Choroid plexus epithelial cell (primary cell): ENCODE data around the gene SP1.
"Not testable (repeated sequence)": the region's sequence is repeated elsewhere in the genome, so short reads cannot be mapped to it uniquely, and the experiment has no call there.

Experiments used
- DNase-seq: peaks from one replicate; pipeline ENCODE4 v3.0.0-alpha.2; 2010; ENCODE audit warnings: low read depth
- H3K4me3 ChIP-seq: 2 replicates; pipeline ENCODE4 v1.5.1; 2011; ENCODE audit warnings: low read depth, mild to moderate bottlenecking, control low read depth, low read length, moderate library complexity
- CTCF ChIP-seq: conservative IDR thresholded peaks from 2 replicates; pipeline ENCODE4 v1.5.1; 2011; ENCODE audit warnings: low read depth, mild to moderate bottlenecking, control low read depth, inconsistent platforms, low read length, moderate library complexity

Gene SP1

GRCh38 chr12:53414756-53415417 is 34.9 kb downstream of the SP1 start:
- no peak for TF ChIP-seq CTCF
- no peak overlapping the region for H3K4me3 ChIP-seq
- peak; percentile 51 for DNase-seq

- peak; percentile 45 for DNase-seq
These were observed 35.9 kb downstream of the SP1 start for GRCh38 chr12:53415752-53416389.

GRCh38 chr12:53417291-53417816 is 37.4 kb downstream of the SP1 start:
- DNase-seq, H3K4me3 ChIP-seq: not testable (repeated sequence)

More at GRCh38 chr12:53415752-53416389, 35.9 kb downstream of the SP1 start:
- not testable (repeated sequence) for H3K4me3 ChIP-seq

DNA sequence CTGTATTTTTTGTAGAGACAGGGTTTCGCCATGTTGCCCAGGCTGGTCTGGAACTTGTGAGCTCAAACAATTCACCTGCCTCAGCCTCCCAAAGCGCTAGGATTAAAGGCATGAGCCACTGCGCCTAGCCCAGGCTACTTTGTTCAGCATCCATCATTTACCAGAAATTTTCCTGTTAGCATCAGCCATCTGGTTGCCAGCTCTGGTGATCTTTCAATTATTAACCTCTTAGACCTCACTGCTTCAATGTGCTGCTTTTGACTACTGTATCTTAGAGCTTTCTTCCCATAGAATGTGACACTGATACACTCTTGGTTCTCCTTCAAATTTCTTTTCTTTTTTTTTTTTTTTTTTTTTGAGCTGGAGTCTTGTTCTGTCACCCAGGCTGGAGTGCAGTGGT is 38.2 kb downstream of the SP1 start:
- DNase-seq, result no peak
- TF ChIP-seq CTCF, result no peak
- no peak overlapping the region for H3K4me3 ChIP-seq

GRCh38 chr12:53419756-53420155 is 39.8 kb downstream of the SP1 start:
- DNase-seq, result no peak
- no peak overlapping the region for H3K4me3 ChIP-seq
- no peak for TF ChIP-seq CTCF

- not testable (repeated sequence) for DNase-seq, H3K4me3 ChIP-seq
These were observed 42.3 kb downstream of the SP1 start for GRCh38 chr12:53422247-53422646.

DNA sequence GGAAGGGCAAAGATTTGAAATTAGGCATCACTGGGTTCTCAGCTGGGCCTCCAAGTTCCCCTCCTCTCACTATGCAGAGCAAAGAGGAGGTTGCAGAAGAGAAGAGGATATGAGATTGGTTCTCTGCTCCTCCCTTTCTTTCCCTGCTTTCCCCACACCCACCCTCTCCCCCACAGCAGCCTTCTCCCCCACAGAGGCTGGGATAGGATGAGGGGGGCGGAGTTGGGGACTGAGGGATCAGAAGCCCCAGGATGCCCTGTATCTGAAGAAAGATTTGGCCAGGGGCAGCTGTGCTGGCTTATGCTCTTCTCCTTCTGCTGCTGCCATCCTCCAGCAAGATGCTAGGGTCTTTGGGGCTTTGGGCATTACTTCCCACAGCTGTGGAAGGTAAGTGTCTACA is 43.6 kb downstream of the SP1 start, which contains the start of gene AMHR2:
Gene AMHR2, plus strand, starts transcription at position 259 of the 400 bp plus-strand sequence. Its CDS starts 80 bp downstream, at position 339.
- DNase-seq, result no peak
- H3K4me3 ChIP-seq, result no peak within 1 kb of the TSS
- TF ChIP-seq CTCF, result no peak

DNA sequence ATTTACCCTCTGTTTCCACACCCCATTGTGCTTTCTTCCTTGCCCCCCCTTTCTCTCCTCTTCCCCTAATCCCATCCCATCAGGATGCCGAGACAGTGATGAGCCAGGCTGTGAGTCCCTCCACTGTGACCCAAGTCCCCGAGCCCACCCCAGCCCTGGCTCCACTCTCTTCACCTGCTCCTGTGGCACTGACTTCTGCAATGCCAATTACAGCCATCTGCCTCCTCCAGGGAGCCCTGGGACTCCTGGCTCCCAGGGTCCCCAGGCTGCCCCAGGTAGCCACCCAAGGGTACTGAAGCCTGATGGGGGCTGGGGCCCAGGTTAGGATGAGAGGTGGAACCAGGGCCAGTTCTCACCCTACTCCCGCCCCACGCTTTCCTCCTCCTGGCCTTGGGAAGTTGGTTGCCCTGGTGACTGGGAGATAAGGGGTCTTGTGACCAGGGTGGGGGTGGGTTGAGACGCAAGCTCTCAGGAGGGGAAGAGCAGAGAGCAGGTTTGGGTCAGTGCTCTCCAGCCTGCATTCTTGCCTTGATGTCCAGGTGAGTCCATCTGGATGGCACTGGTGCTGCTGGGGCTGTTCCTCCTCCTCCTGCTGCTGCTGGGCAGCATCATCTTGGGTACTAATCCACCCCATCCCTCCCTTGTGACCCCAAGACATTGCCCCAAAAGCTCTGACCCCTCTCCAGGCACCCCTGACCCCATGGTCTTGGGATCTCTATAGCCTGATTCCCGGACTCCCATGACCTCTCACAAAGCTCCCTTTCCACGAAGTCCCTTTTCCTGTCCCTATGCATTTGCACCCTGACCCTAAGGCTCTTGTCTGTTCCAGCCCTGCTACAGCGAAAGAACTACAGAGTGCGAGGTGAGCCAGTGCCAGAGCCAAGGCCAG is 44.9 kb downstream of the SP1 start:
- DNase-seq, result no peak
- H3K4me3 ChIP-seq, result no peak overlapping the region
- TF ChIP-seq CTCF, result no peak
